GM21737 (cell line): Measurements from ENCODE around the gene NBL1.

Experiments used
- ATAC-seq: cut with Tn5 transposase; IDR thresholded peaks from one replicate; pipeline ENCODE4 v1.9.1; 2021; ENCODE audit warnings: mild to moderate bottlenecking, moderate library complexity; ENCODE audit not compliant: unreplicated experiment

NBL1 gene

GRCh38 chr1:19695772-19696171 lies 51.7 kb downstream of the NBL1 start:
- no peak for ATAC-seq

- no peak for ATAC-seq
Measured at GRCh38 chr1:19696820-19697219, 52.7 kb downstream of the NBL1 start.

DNA sequence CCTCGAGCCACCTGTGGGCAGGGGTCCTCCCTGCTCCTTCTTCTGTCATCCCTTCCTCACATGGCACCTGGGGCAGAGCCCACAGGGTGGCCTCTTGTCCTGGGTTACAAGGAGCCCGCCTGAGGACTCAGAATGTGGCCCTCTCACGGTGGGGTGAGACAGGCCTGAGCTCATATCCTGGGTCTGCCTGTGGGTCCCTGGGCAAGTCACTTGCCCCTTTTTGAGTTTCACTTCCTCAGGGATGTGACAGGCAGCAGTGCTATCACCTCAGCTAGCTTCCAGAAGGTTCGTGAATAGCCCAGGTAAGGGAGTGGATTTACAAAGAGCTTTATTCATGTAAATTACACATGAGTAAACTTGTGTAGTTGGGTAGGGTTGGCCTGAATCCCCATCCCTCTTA lies 54.1 kb downstream of the NBL1 start:
- ATAC-seq, result no peak

GRCh38 chr1:19700079-19700777 lies 56.1 kb downstream of the NBL1 start:
- no peak for ATAC-seq

- ATAC-seq, result no peak
Measured at GRCh38 chr1:19703280-19703679, 59.2 kb downstream of the NBL1 start.

- ATAC-seq, result no peak
Measured at GRCh38 chr1:19704247-19705113, 60.4 kb downstream of the NBL1 start.

- ATAC-seq, result no peak
Measured at GRCh38 chr1:19705464-19705863, 61.4 kb downstream of the NBL1 start.

- no peak for ATAC-seq
Measured at GRCh38 chr1:19706136-19706535, 62.0 kb downstream of the NBL1 start.
